CD8-positive, alpha-beta memory T cell (primary cell): Measurements from ENCODE around the gene FHDC1. TPM values are rescaled to one million over a fixed set of nuclear protein-coding genes. Genes with fewer than 3 reads are reported as not detected.

Experiments
- CTCF ChIA-PET: fragments of 350-600 bp; sonication (Branson Sonifier 250); formaldehyde crosslinking; loops from one replicate; lab custom pipeline; 2021; ENCODE audit warnings: antibody characterized with exemption; lab: Charles Lee
- POLR2A ChIA-PET: fragments of 350-600 bp; sonication (Branson Sonifier 250); formaldehyde crosslinking; loops from one replicate; lab custom pipeline; 2021; ENCODE audit warnings: antibody characterized with exemption; lab: Charles Lee
- DNase-seq, 5 donors: peaks; one replicate each; pipeline versions ENCODE4 v3.0.0 to v3.0.0-alpha.2; 2020 to 2022; ENCODE audit warnings: mixed read lengths in 1 of 5
- H3K27ac ChIP-seq: one replicate; pipeline ENCODE4 v1.7.0; 2013; ENCODE audit warnings: low read depth, mild to moderate bottlenecking, low read length, moderate library complexity
- H3K27me3 ChIP-seq: 2 replicates; pipeline ENCODE4 v1.7.0; 2013; ENCODE audit warnings: low read length, mild to moderate bottlenecking; ENCODE audit not compliant: insufficient read depth, poor library complexity, severe bottlenecking
- H3K36me3 ChIP-seq: 2 replicates; pipeline ENCODE4 v1.7.0; 2013; ENCODE audit warnings: mild to moderate bottlenecking, low read length, moderate library complexity; ENCODE audit not compliant: insufficient read depth
- H3K4me1 ChIP-seq: 2 replicates; pipeline ENCODE4 v1.7.0; 2013; ENCODE audit warnings: mild to moderate bottlenecking, low read length, moderate library complexity; ENCODE audit not compliant: insufficient read depth
- H3K4me3 ChIP-seq: 2 replicates; pipeline ENCODE4 v1.7.0; 2013; ENCODE audit warnings: mild to moderate bottlenecking, low read length
- H3K9me3 ChIP-seq: 2 replicates; pipeline ENCODE4 v1.7.0; 2013; ENCODE audit warnings: mild to moderate bottlenecking, low read length
- H3K27ac Mint-ChIP-seq, 8 donors: one replicate each; pipeline ENCODE4 v1.8.0; 2020 to 2021; ENCODE audit warnings: mixed read lengths in 8 of 8, mild to moderate bottlenecking in 6 of 8, inconsistent platforms in 3 of 8, moderate library complexity in 3 of 8
- H3K27me3 Mint-ChIP-seq, 2 donors: one replicate each; pipeline ENCODE4 v1.8.0; 2020 to 2021; ENCODE audit warnings: mixed read lengths in 2 of 2, mild to moderate bottlenecking in 1 of 2, moderate library complexity in 1 of 2
- H3K36me3 Mint-ChIP-seq, 3 donors: one replicate each; pipeline ENCODE4 v1.8.0; 2020 to 2021; ENCODE audit warnings: mixed read lengths in 3 of 3, inconsistent platforms in 1 of 3, mild to moderate bottlenecking in 1 of 3
- H3K4me1 Mint-ChIP-seq, 3 donors: one replicate each; pipeline ENCODE4 v1.8.0; 2020 to 2021; ENCODE audit warnings: mixed read lengths in 3 of 3, inconsistent platforms in 1 of 3, mild to moderate bottlenecking in 1 of 3
- H3K4me3 Mint-ChIP-seq, 7 donors: one replicate each; pipeline ENCODE4 v1.8.0; 2020 to 2021; ENCODE audit warnings: mixed read lengths in 7 of 7, mild to moderate bottlenecking in 6 of 7, moderate library complexity in 4 of 7, inconsistent platforms in 2 of 7
- H3K9me3 Mint-ChIP-seq, 5 donors: one replicate each; pipeline ENCODE4 v1.8.0; 2020 to 2022; ENCODE audit warnings: mixed read lengths in 5 of 5, mild to moderate bottlenecking in 3 of 5, moderate library complexity in 2 of 5, inconsistent platforms in 1 of 5
- polyA plus RNA-seq: library from polyadenylated mRNA; unstranded; fragments of 300-500 nt; fragmentation: Illumina TruSeq; gene quantifications from one replicate; pipeline ENCODE4 v1.2.3, GENCODE V29; 2021
- total RNA-seq, 2 experiments: library from RNA; stranded (reverse); gene quantifications; one replicate each; pipeline ENCODE4 v1.2.3, GENCODE V29; 2021

FHDC1 gene
- total and polyA plus RNA-seq, 3 experiments from 2014 or later: 0.04 TPM; not detected in 1

GRCh38 chr4:152944666-152945320 is 8.7 kb downstream of the FHDC1 start:
- Mint-ChIP-seq H3K27ac (peak overlapping the region in 1 of 8 donors; percentile 21), H3K4me3 (no peak overlapping the region), H3K36me3 (peaks cover 0 to 4% (median 0%) of the 10 kb centered on the region in 3 donors), H3K9me3 (no peaks in the 10 kb centered on the region), H3K27me3 (peaks cover 13 to 31% of the 10 kb centered on the region in 2 donors), H3K4me1 (no peaks in the 10 kb centered on the region)
- Histone ChIP-seq H3K9me3 (no peaks in the 10 kb centered on the region), H3K36me3 (no peaks in the 10 kb centered on the region), H3K4me1 (no peaks in the 10 kb centered on the region), H3K27me3 (no peaks in the 10 kb centered on the region), H3K27ac (no peak overlapping the region), H3K4me3 (no peak overlapping the region)
- POLR2A ChIA-PET: no interaction called here
- DNase-seq: no peak
- CTCF ChIA-PET: no interaction called here

GRCh38 chr4:152945639-152946038 is 9.5 kb downstream of the FHDC1 start:
- Histone ChIP-seq H3K36me3 (no peaks in the 10 kb centered on the region), H3K27me3 (no peaks in the 10 kb centered on the region), H3K9me3 (no peaks in the 10 kb centered on the region), H3K4me3 (no peak overlapping the region), H3K27ac (no peak overlapping the region), H3K4me1 (no peaks in the 10 kb centered on the region)
- no peak for DNase-seq
- ChIA-PET CTCF (no interaction called here), POLR2A (no interaction called here)
- Mint-ChIP-seq H3K9me3 (no peaks in the 10 kb centered on the region), H3K36me3 (peaks cover 0 to 4% (median 0%) of the 10 kb centered on the region in 3 donors), H3K4me3 (no peak overlapping the region), H3K27ac (no peak overlapping the region), H3K27me3 (peaks cover 10 to 28% of the 10 kb centered on the region in 2 donors), H3K4me1 (no peaks in the 10 kb centered on the region)

- H3K4me3 Mint-ChIP-seq: no peak overlapping the region
- no peak overlapping the region for H3K27ac Mint-ChIP-seq
- H3K27ac ChIP-seq: no peak overlapping the region
- no peaks in the 10 kb centered on the region for H3K4me1 ChIP-seq
- CTCF ChIA-PET: interaction anchor here (1.1 kb wide), 1 partner anchor 7 kb away, joined by 3 read pairs; no protein-coding TSS in a partner anchor
- peaks cover 13 to 30% of the 10 kb centered on the region in 2 donors for H3K27me3 Mint-ChIP-seq
- no peaks in the 10 kb centered on the region for H3K36me3 ChIP-seq
- no peaks in the 10 kb centered on the region for H3K9me3 Mint-ChIP-seq
- H3K27me3 ChIP-seq: no peaks in the 10 kb centered on the region
- no peaks in the 10 kb centered on the region for H3K4me1 Mint-ChIP-seq
- H3K36me3 Mint-ChIP-seq: peaks cover 0 to 4% (median 0%) of the 10 kb centered on the region in 3 donors
- no peak overlapping the region for H3K4me3 ChIP-seq
- H3K9me3 ChIP-seq: no peaks in the 10 kb centered on the region
- POLR2A ChIA-PET: no interaction called here
- no peak for DNase-seq
Observed at GRCh38 chr4:152946446-152946845, 10.3 kb downstream of the FHDC1 start.

GRCh38 chr4:152947311-152947710 is 11.2 kb downstream of the FHDC1 start:
- no peak overlapping the region for H3K4me3 Mint-ChIP-seq
- no peaks in the 10 kb centered on the region for H3K4me1 ChIP-seq
- H3K36me3 Mint-ChIP-seq: peaks cover 0 to 4% (median 0%) of the 10 kb centered on the region in 3 donors
- ChIA-PET CTCF (interaction anchor here (1.1 kb wide), 1 partner anchor 8 kb away, joined by 3 read pairs; no protein-coding TSS in a partner anchor), POLR2A (no interaction called here)
- no peaks in the 10 kb centered on the region for H3K36me3 ChIP-seq
- no peak for DNase-seq
- no peak overlapping the region for H3K27ac Mint-ChIP-seq
- H3K27me3 ChIP-seq: no peaks in the 10 kb centered on the region
- no peaks in the 10 kb centered on the region for H3K4me1 Mint-ChIP-seq
- no peaks in the 10 kb centered on the region for H3K9me3 Mint-ChIP-seq
- H3K27ac ChIP-seq: no peak overlapping the region
- H3K9me3 ChIP-seq: no peaks in the 10 kb centered on the region
- H3K27me3 Mint-ChIP-seq: peaks cover 13 to 29% of the 10 kb centered on the region in 2 donors
- no peak overlapping the region for H3K4me3 ChIP-seq

GRCh38 chr4:152949930-152950329 is 13.8 kb downstream of the FHDC1 start:
- peaks cover 0 to 2% (median 0%) of the 10 kb centered on the region in 3 donors for H3K36me3 Mint-ChIP-seq
- ChIA-PET CTCF (no interaction called here), POLR2A (no interaction called here)
- no peaks in the 10 kb centered on the region for H3K4me1 Mint-ChIP-seq
- H3K27ac Mint-ChIP-seq: no peak overlapping the region
- no peaks in the 10 kb centered on the region for H3K36me3 ChIP-seq
- DNase-seq: no peak
- no peaks in the 10 kb centered on the region for H3K9me3 Mint-ChIP-seq
- no peak overlapping the region for H3K4me3 ChIP-seq
- no peaks in the 10 kb centered on the region for H3K9me3 ChIP-seq
- H3K27ac ChIP-seq: no peak overlapping the region
- no peaks in the 10 kb centered on the region for H3K4me1 ChIP-seq
- no peak overlapping the region for H3K4me3 Mint-ChIP-seq
- H3K27me3 Mint-ChIP-seq: peaks cover 17 to 34% of the 10 kb centered on the region in 2 donors
- H3K27me3 ChIP-seq: no peaks in the 10 kb centered on the region

- ChIA-PET CTCF (no interaction called here), POLR2A (no interaction called here)
- Mint-ChIP-seq H3K27ac (no peak overlapping the region), H3K4me3 (no peak overlapping the region), H3K36me3 (peaks cover 0 to 2% (median 0%) of the 10 kb centered on the region in 3 donors), H3K4me1 (no peaks in the 10 kb centered on the region), H3K9me3 (no peaks in the 10 kb centered on the region), H3K27me3 (peaks cover 17 to 33% of the 10 kb centered on the region in 2 donors)
- Histone ChIP-seq H3K4me3 (no peak overlapping the region), H3K27me3 (no peaks in the 10 kb centered on the region), H3K4me1 (no peaks in the 10 kb centered on the region), H3K36me3 (no peaks in the 10 kb centered on the region), H3K9me3 (no peaks in the 10 kb centered on the region), H3K27ac (no peak overlapping the region)
- no peak for DNase-seq
Observed at GRCh38 chr4:152950402-152951274, 14.5 kb downstream of the FHDC1 start.

GRCh38 chr4:152951348-152951747 is 15.2 kb downstream of the FHDC1 start:
- no peaks in the 10 kb centered on the region for H3K4me1 Mint-ChIP-seq
- Histone ChIP-seq H3K36me3 (no peaks in the 10 kb centered on the region), H3K9me3 (no peaks in the 10 kb centered on the region), H3K4me1 (no peaks in the 10 kb centered on the region), H3K27me3 (no peaks in the 10 kb centered on the region), H3K27ac (no peak overlapping the region), H3K4me3 (no peak overlapping the region)
- no peak for DNase-seq
- H3K4me3 Mint-ChIP-seq: no peak overlapping the region
- ChIA-PET CTCF (no interaction called here), POLR2A (no interaction called here)
- peaks cover 14 to 28% of the 10 kb centered on the region in 2 donors for H3K27me3 Mint-ChIP-seq
- H3K9me3 Mint-ChIP-seq: no peaks in the 10 kb centered on the region
- peaks cover 0 to 2% (median 0%) of the 10 kb centered on the region in 3 donors for H3K36me3 Mint-ChIP-seq
- no peak overlapping the region for H3K27ac Mint-ChIP-seq

- H3K4me1 ChIP-seq: no peaks in the 10 kb centered on the region
- no peak for DNase-seq
- H3K4me3 Mint-ChIP-seq: no peak overlapping the region
- ChIA-PET POLR2A (no interaction called here), CTCF (no interaction called here)
- H3K36me3 Mint-ChIP-seq: no peaks in the 10 kb centered on the region
- no peak overlapping the region for H3K4me3 ChIP-seq
- no peak overlapping the region for H3K27ac ChIP-seq
- no peaks in the 10 kb centered on the region for H3K9me3 ChIP-seq
- H3K4me1 Mint-ChIP-seq: peaks cover 0 to 8% (median 5%) of the 10 kb centered on the region in 3 donors
- H3K36me3 ChIP-seq: no peaks in the 10 kb centered on the region
- no peak overlapping the region for H3K27ac Mint-ChIP-seq
- H3K9me3 Mint-ChIP-seq: no peaks in the 10 kb centered on the region
- peaks cover 14 to 24% of the 10 kb centered on the region in 2 donors for H3K27me3 Mint-ChIP-seq
- H3K27me3 ChIP-seq: no peaks in the 10 kb centered on the region
Observed at GRCh38 chr4:152953514-152953913, 17.4 kb downstream of the FHDC1 start.
